A549 treated with ZK216348 at 1 μM for 4 hours (cell line): Measurements from ENCODE around the gene PCDHGC3. TPM values are rescaled to one million over a fixed set of nuclear protein-coding genes. Genes with fewer than 3 reads are reported as not detected.

Experiments used
- total RNA-seq: library from RNA; stranded (reverse); fragments of 200-300 nt; extraction: Qiagen RNA extraction; gene quantifications from 5 replicates; pipeline ENCODE4 v1.2.3, GENCODE V29; 2022; ENCODE audit warnings: low read depth

The PCDHGC3 gene
- total RNA-seq, result 5.1 to 7.1 TPM (median 6.4 TPM) in 5 replicates

GRCh38 chr5:141475625-141476131 is at the start of gene PCDHGC3:
TSS of gene PCDHGC3 (plus strand) at chr5:141475966. CDS start at chr5:141476117, 151 bp downstream.

DNA sequence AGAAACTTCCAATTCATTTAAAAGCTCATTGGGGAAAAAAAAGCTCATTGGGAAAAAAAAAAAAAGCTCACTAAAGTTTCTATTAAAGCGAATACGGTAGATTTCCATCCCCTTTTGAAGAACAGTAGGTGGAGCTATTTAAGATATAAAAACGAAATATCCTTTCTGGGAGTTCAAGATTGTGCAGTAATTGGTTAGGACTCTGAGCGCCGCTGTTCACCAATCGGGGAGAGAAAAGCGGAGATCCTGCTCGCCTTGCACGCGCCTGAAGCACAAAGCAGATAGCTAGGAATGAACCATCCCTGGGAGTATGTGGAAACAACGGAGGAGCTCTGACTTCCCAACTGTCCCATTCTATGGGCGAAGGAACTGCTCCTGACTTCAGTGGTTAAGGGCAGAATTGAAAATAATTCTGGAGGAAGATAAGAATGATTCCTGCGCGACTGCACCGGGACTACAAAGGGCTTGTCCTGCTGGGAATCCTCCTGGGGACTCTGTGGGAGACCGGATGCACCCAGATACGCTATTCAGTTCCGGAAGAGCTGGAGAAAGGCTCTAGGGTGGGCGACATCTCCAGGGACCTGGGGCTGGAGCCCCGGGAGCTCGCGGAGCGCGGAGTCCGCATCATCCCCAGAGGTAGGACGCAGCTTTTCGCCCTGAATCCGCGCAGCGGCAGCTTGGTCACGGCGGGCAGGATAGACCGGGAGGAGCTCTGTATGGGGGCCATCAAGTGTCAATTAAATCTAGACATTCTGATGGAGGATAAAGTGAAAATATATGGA is 45.2 kb upstream of the PCDHGC3 start, which contains the start of gene PCDHGA12:
TSS of gene PCDHGA12 (plus strand) at position 176 of the 782 bp plus-strand sequence. CDS start at position 429, 253 bp downstream.

GRCh38 chr5:141484641-141485311 is 9.0 kb downstream of the PCDHGC3 start, which contains the start of gene PCDHGC4:
TSS of gene PCDHGC4 (plus strand) at chr5:141485030. CDS start at chr5:141485174, 144 bp downstream.

GRCh38 chr5:141488591-141489561 is 13.1 kb downstream of the PCDHGC3 start, which contains the start of gene PCDHGC5:
TSS of gene PCDHGC5 (plus strand) at chr5:141489081. CDS start at chr5:141489241, 160 bp downstream.

Other genes with a start within 250 kb of the PCDHGC3 start
- gene PCDHB15, start 230.6 kb upstream of the PCDHGC3 start, total RNA-seq, result 0.09 to 0.14 TPM in 2 of 5 replicates, not detected in the others
- not detected in 5 replicates for gene SLC25A2, start 171.9 kb upstream of the PCDHGC3 start, total RNA-seq
- 59.2 to 89.1 TPM (median 72.2 TPM) in 5 replicates for gene TAF7, start 155.2 kb upstream of the PCDHGC3 start, total RNA-seq
- 0.22 to 0.40 TPM (median 0.30 TPM) in 5 replicates for gene PCDHGA1, start 145.5 kb upstream of the PCDHGC3 start, total RNA-seq
- 0.37 to 0.79 TPM (median 0.54 TPM) in 5 replicates for gene PCDHGA2, start 137.2 kb upstream of the PCDHGC3 start, total RNA-seq
- gene PCDHGA3, start 132.1 kb upstream of the PCDHGC3 start, total RNA-seq, result not detected in 5 replicates
- gene PCDHGB1, start 125.9 kb upstream of the PCDHGC3 start, total RNA-seq, result 1.1 to 1.9 TPM (median 1.8 TPM) in 5 replicates
- 0.11 to 0.23 TPM (median 0.17 TPM) in 5 replicates for gene PCDHGA4, start 120.9 kb upstream of the PCDHGC3 start, total RNA-seq
- gene PCDHGB2, start 116.0 kb upstream of the PCDHGC3 start, total RNA-seq, result 0.11 to 0.17 TPM (median 0.15 TPM) in 3 of 5 replicates, not detected in the others
- gene PCDHGA5, start 111.8 kb upstream of the PCDHGC3 start, total RNA-seq, result 0.09 to 0.21 TPM (median 0.18 TPM) in 5 replicates
- 0.12 to 0.29 TPM (median 0.27 TPM) in 5 replicates for gene PCDHGB3, start 105.7 kb upstream of the PCDHGC3 start, total RNA-seq
- 0.05 to 0.29 TPM (median 0.20 TPM) in 5 replicates for gene PCDHGA6, start 102.1 kb upstream of the PCDHGC3 start, total RNA-seq
- gene PCDHGA7, start 93.2 kb upstream of the PCDHGC3 start, total RNA-seq, result 0.77 to 1.0 TPM (median 0.98 TPM) in 5 replicates
- gene PCDHGB4, start 88.3 kb upstream of the PCDHGC3 start, total RNA-seq, result 0.74 to 1.1 TPM (median 0.90 TPM) in 5 replicates
- gene PCDHGA8, start 83.3 kb upstream of the PCDHGC3 start, total RNA-seq, result 0.02 to 0.06 TPM (median 0.04 TPM) in 3 of 5 replicates, not detected in the others
- gene PCDHGB5, start 78.0 kb upstream of the PCDHGC3 start, total RNA-seq, result 1.9 to 2.5 TPM (median 2.1 TPM) in 5 replicates
- gene PCDHGA9, start 73.2 kb upstream of the PCDHGC3 start, total RNA-seq, result 0.09 TPM in 1 of 5 replicates, not detected in the others
- 0.07 to 0.12 TPM (median 0.08 TPM) in 4 of 5 replicates, not detected in the other for gene PCDHGB6, start 67.9 kb upstream of the PCDHGC3 start, total RNA-seq
- not detected in 5 replicates for gene PCDHGA10, start 63.0 kb upstream of the PCDHGC3 start, total RNA-seq
- gene PCDHGB7, start 58.3 kb upstream of the PCDHGC3 start, total RNA-seq, result 0.05 to 0.08 TPM (median 0.06 TPM) in 3 of 5 replicates, not detected in the others
- 0.05 to 0.07 TPM in 2 of 5 replicates, not detected in the others for gene PCDHGA11, start 54.9 kb upstream of the PCDHGC3 start, total RNA-seq
- gene PCDHGA12, start 45.5 kb upstream of the PCDHGC3 start, total RNA-seq, result not detected in 5 replicates
- gene PCDHGC4, start 9.1 kb downstream of the PCDHGC3 start, total RNA-seq, result not detected in 5 replicates
- not detected in 5 replicates for gene PCDHGC5, start 13.1 kb downstream of the PCDHGC3 start, total RNA-seq
- gene DIAPH1, start 143.0 kb downstream of the PCDHGC3 start, total RNA-seq, result 91.5 to 99.5 TPM (median 94.4 TPM) in 5 replicates
- gene HDAC3, start 160.9 kb downstream of the PCDHGC3 start, total RNA-seq, result 46.9 to 50.4 TPM (median 48.8 TPM) in 5 replicates
- gene RELL2, start 161.0 kb downstream of the PCDHGC3 start, total RNA-seq, result 2.2 to 5.2 TPM (median 3.9 TPM) in 5 replicates
- 7.9 to 14.2 TPM (median 9.6 TPM) in 5 replicates for gene FCHSD1, start 175.5 kb downstream of the PCDHGC3 start, total RNA-seq
- gene ARAP3, start 206.3 kb downstream of the PCDHGC3 start, total RNA-seq, result 2.2 to 5.9 TPM (median 4.8 TPM) in 5 replicates